Thyroid gland (tissue), 4 donors: ENCODE results near the gene PPP3CB.

Experiments used
- POLR2A ChIP-seq, 2 donors: fragments of 450-650 bp; IDR thresholded peaks; one replicate each; pipeline ENCODE4 v1.6.1; 2017; ENCODE audit warnings: antibody characterized with exemption in 2 of 2, mild to moderate bottlenecking in 2 of 2, moderate library complexity in 1 of 2
- TF ChIP-seq, protein P1 (sequence below), 6 experiments: fragments of 200-600 bp in 3 of 6; fragments of 450-650 bp in 3 of 6; sonication (generic) in 3 of 6; IDR thresholded peaks; one replicate each; pipeline ENCODE4 v1.5.1; 2016 to 2019; ENCODE audit warnings: antibody characterized with exemption in 6 of 6, mild to moderate bottlenecking in 2 of 6, inconsistent platforms in 1 of 6, moderate library complexity in 1 of 6

DNA sequence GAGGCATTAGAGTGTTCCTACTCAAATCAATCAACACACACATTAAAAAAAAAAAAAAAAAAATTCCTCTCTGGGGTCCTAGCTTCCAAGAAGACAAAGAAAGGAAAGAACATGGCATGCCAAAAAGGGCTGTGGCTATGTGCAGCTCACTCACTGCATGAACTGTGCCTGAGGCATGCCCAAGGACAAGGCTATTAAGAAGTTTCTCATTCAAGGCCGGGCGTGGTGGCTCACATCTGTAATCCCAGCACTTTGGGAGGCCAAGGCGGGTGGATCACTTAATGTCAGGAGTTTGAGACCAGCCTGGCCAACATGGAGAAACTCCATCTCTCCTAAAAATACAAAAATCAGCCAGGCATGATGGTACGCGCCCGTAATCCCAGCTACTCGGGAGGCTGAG is 41.9 kb upstream of the PPP3CB start:
- TF ChIP-seq, protein P1, sequence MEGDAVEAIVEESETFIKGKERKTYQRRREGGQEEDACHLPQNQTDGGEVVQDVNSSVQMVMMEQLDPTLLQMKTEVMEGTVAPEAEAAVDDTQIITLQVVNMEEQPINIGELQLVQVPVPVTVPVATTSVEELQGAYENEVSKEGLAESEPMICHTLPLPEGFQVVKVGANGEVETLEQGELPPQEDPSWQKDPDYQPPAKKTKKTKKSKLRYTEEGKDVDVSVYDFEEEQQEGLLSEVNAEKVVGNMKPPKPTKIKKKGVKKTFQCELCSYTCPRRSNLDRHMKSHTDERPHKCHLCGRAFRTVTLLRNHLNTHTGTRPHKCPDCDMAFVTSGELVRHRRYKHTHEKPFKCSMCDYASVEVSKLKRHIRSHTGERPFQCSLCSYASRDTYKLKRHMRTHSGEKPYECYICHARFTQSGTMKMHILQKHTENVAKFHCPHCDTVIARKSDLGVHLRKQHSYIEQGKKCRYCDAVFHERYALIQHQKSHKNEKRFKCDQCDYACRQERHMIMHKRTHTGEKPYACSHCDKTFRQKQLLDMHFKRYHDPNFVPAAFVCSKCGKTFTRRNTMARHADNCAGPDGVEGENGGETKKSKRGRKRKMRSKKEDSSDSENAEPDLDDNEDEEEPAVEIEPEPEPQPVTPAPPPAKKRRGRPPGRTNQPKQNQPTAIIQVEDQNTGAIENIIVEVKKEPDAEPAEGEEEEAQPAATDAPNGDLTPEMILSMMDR (IDR thresholded peaks at IDR 0.05) = no peak
- TF ChIP-seq POLR2A (IDR thresholded peaks at IDR 0.05) = no peak
